Measurements from ENCODE around the gene CFAP43.

Gene CFAP43

DNA sequence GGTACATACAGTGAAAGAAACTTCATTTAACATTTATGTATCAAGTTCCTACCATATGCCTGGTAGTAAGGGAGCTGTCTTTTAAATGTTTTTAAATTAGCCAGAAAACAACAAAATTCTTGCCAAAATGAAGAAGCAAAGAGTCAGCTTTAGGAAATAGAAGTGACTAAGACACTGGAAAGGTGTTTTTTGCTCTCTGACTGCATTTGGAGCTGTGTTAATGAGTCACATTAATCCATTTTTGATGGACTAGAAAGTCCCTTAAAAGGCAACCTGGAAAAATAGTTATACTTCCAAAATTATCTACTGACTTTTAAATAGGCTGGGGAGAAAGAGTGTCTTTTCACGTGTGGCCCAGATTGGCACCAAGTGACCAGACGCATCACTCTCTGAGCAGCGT, 142.5 kb downstream of the CFAP43 start:
- no peak for ATAC-seq
- TF ChIP-seq CSDC2 (CRISPR knock-in tag; IDR thresholded peaks at IDR 0.05) (no peak), ESRRG (CRISPR knock-in tag; IDR thresholded peaks at IDR 0.05) (no peak), SNAI2 (CRISPR knock-in tag; IDR thresholded peaks at IDR 0.05) (no peak), PPARA (CRISPR knock-in tag; IDR thresholded peaks at IDR 0.05; ENCODE audit: borderline replicate concordance) (no peak), BACH2 (CRISPR knock-in tag; IDR thresholded peaks at IDR 0.05; ENCODE audit: borderline replicate concordance) (no peak), ZC3H10 (CRISPR knock-in tag; IDR thresholded peaks at IDR 0.05) (no peak), ZFP3 (CRISPR knock-in tag; IDR thresholded peaks at IDR 0.05) (no peak), RARB (CRISPR knock-in tag; IDR thresholded peaks at IDR 0.05) (no peak), ISL1 (CRISPR knock-in tag; IDR thresholded peaks at IDR 0.05) (no peak)
- TF ChIP-seq, protein P1, sequence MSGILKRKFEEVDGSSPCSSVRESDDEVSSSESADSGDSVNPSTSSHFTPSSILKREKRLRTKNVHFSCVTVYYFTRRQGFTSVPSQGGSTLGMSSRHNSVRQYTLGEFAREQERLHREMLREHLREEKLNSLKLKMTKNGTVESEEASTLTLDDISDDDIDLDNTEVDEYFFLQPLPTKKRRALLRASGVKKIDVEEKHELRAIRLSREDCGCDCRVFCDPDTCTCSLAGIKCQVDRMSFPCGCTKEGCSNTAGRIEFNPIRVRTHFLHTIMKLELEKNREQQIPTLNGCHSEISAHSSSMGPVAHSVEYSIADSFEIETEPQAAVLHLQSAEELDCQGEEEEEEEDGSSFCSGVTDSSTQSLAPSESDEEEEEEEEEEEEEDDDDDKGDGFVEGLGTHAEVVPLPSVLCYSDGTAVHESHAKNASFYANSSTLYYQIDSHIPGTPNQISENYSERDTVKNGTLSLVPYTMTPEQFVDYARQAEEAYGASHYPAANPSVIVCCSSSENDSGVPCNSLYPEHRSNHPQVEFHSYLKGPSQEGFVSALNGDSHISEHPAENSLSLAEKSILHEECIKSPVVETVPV (CRISPR knock-in tag; IDR thresholded peaks at IDR 0.05): no peak
- TF ChIP-seq, protein P2, sequence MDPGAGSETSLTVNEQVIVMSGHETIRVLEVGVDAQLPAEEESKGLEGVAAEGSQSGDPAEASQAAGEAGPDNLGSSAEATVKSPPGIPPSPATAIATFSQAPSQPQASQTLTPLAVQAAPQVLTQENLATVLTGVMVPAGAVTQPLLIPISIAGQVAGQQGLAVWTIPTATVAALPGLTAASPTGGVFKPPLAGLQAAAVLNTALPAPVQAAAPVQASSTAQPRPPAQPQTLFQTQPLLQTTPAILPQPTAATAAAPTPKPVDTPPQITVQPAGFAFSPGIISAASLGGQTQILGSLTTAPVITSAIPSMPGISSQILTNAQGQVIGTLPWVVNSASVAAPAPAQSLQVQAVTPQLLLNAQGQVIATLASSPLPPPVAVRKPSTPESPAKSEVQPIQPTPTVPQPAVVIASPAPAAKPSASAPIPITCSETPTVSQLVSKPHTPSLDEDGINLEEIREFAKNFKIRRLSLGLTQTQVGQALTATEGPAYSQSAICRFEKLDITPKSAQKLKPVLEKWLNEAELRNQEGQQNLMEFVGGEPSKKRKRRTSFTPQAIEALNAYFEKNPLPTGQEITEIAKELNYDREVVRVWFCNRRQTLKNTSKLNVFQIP (CRISPR knock-in tag; IDR thresholded peaks at IDR 0.05; ENCODE audit: borderline replicate concordance, low read depth): no peak

DNA sequence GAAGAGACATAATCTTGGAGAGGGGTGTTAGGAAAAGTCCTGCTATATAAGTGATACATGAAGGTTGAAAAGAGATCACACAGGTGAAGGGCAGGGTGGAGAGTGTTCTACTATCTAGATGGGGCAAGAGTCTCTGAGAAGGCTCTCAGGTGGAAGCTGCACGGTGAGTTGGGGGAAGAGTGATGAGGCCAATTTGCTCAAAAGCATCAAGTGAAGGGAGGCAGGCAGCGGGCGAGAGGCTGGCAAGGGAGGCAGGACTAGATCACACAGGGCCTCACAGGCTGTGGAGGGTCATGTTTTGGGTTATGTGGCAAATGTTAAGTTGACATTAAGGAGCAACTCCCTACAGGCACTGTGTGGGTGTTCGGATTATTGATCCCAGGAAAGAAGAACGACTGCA, 143.9 kb downstream of the CFAP43 start:
- no peak for TF ChIP-seq OSR1 (CRISPR knock-in tag; IDR thresholded peaks at IDR 0.05)
- no peak for TF ChIP-seq ISL1 (CRISPR knock-in tag; IDR thresholded peaks at IDR 0.05)
- no peak for TF ChIP-seq ZNF8 (CRISPR knock-in tag; IDR thresholded peaks at IDR 0.05)
- TF ChIP-seq GLIS3 (CRISPR knock-in tag; IDR thresholded peaks at IDR 0.05): no peak
- no peak for TF ChIP-seq ZFP3 (CRISPR knock-in tag; IDR thresholded peaks at IDR 0.05)
- TF ChIP-seq, protein P3, sequence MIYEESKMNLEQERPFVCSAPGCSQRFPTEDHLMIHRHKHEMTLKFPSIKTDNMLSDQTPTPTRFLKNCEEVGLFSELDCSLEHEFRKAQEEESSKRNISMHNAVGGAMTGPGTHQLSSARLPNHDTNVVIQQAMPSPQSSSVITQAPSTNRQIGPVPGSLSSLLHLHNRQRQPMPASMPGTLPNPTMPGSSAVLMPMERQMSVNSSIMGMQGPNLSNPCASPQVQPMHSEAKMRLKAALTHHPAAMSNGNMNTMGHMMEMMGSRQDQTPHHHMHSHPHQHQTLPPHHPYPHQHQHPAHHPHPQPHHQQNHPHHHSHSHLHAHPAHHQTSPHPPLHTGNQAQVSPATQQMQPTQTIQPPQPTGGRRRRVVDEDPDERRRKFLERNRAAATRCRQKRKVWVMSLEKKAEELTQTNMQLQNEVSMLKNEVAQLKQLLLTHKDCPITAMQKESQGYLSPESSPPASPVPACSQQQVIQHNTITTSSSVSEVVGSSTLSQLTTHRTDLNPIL (CRISPR knock-in tag; IDR thresholded peaks at IDR 0.05; ENCODE audit: low read depth): no peak
- no peak for TF ChIP-seq ESRRG (CRISPR knock-in tag; IDR thresholded peaks at IDR 0.05)
- TF ChIP-seq ZFP30 (CRISPR knock-in tag; IDR thresholded peaks at IDR 0.05): no peak
- TF ChIP-seq PPARA (CRISPR knock-in tag; IDR thresholded peaks at IDR 0.05; ENCODE audit: borderline replicate concordance): no peak
- no peak for TF ChIP-seq TOX (CRISPR knock-in tag; IDR thresholded peaks at IDR 0.05; ENCODE audit: borderline replicate concordance)
- no peak for ATAC-seq

DNA sequence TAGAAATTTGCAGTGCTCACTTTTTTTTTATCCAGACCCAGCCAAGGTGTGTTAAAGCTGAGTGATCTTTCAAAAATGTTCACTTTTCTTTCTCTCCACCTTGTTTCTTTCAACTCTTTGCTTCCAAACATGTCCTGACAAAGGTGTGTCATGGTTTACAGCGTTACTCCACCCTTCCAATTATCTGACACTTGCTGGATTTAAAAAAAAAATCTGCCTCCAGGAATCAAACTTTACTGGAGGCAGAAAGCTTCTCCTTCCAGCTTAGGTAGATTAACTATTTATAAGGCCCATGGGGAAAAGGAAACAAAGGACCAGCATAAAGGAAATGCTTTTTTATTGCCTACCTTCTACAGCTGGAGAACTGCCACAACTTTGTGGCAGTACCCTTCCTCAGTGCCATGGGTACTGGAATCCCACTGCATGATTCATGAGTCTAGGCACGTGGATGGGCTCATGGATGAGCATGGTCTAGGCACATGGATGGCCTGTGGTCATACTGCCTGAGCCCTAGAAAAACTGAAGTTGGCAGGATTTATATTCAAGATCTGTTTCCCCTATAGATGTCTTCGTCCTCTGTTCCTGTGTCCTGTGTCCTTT, 146.3 kb downstream of the CFAP43 start, which contains the start of gene COL17A1:
Gene COL17A1 (minus strand): TSS at position 80 of the 600 bp plus-strand sequence. CDS start 5,207 bp downstream, outside the sequence.
- no peak for ATAC-seq

DNA sequence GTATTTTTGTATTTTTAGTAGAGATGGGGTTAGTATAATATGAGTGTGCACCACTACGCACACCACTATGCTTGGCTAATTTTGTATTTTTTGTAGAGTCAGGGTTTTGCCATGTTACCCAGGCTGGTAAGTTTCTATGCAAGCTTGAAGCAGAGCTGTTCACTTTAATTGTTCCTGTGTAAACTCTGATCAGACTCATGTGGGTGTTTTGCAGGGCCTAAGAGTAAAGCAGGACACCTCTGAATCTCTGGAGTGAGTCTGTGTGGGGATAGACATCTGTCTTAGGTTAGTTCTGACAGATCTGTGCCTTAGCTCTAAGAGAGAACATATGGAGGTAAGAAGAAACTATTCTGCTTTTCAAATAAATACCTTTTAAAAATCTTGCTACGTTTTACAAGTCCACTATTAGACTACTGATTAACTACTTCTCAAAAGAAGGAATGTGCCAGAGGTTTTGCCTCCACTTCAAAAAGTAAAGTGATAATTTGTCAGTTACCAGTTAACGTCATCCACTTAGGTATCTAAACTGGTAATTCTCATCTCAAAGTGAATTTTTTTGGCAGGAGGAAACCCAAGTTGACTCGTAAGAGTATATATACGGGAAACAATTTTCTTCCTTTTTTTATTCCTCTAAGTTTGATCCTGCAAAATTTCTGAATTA, 147.6 kb downstream of the CFAP43 start:
- TF ChIP-seq SNAI2 (CRISPR knock-in tag; IDR thresholded peaks at IDR 0.05) (no peak), ZNF8 (CRISPR knock-in tag; IDR thresholded peaks at IDR 0.05) (no peak), ESRRG (CRISPR knock-in tag; IDR thresholded peaks at IDR 0.05) (no peak), ARNTL (CRISPR knock-in tag; IDR thresholded peaks at IDR 0.05; ENCODE audit: borderline replicate concordance, low read depth) (no peak), RARB (CRISPR knock-in tag; IDR thresholded peaks at IDR 0.05) (no peak), ZC3H10 (CRISPR knock-in tag; IDR thresholded peaks at IDR 0.05) (no peak)
- TF ChIP-seq, protein P4, sequence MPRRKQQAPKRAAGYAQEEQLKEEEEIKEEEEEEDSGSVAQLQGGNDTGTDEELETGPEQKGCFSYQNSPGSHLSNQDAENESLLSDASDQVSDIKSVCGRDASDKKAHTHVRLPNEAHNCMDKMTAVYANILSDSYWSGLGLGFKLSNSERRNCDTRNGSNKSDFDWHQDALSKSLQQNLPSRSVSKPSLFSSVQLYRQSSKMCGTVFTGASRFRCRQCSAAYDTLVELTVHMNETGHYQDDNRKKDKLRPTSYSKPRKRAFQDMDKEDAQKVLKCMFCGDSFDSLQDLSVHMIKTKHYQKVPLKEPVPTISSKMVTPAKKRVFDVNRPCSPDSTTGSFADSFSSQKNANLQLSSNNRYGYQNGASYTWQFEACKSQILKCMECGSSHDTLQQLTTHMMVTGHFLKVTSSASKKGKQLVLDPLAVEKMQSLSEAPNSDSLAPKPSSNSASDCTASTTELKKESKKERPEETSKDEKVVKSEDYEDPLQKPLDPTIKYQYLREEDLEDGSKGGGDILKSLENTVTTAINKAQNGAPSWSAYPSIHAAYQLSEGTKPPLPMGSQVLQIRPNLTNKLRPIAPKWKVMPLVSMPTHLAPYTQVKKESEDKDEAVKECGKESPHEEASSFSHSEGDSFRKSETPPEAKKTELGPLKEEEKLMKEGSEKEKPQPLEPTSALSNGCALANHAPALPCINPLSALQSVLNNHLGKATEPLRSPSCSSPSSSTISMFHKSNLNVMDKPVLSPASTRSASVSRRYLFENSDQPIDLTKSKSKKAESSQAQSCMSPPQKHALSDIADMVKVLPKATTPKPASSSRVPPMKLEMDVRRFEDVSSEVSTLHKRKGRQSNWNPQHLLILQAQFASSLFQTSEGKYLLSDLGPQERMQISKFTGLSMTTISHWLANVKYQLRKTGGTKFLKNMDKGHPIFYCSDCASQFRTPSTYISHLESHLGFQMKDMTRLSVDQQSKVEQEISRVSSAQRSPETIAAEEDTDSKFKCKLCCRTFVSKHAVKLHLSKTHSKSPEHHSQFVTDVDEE (CRISPR knock-in tag; IDR thresholded peaks at IDR 0.05): no peak
- no peak for ATAC-seq

More for the DNA sequence above, 146.3 kb downstream of the CFAP43 start, which contains the start of gene COL17A1:
- TF ChIP-seq GLIS3 (CRISPR knock-in tag; IDR thresholded peaks at IDR 0.05) (no peak), OSR1 (CRISPR knock-in tag; IDR thresholded peaks at IDR 0.05) (no peak), SNAI2 (CRISPR knock-in tag; IDR thresholded peaks at IDR 0.05) (no peak), TOX (CRISPR knock-in tag; IDR thresholded peaks at IDR 0.05; ENCODE audit: borderline replicate concordance) (no peak), ZFP3 (CRISPR knock-in tag; IDR thresholded peaks at IDR 0.05) (no peak), ISL1 (CRISPR knock-in tag; IDR thresholded peaks at IDR 0.05) (no peak), RARB (CRISPR knock-in tag; IDR thresholded peaks at IDR 0.05) (no peak), ESRRG (CRISPR knock-in tag; IDR thresholded peaks at IDR 0.05) (no peak)
- TF ChIP-seq, protein P3 (CRISPR knock-in tag; IDR thresholded peaks at IDR 0.05; ENCODE audit: low read depth): no peak
